Measurements from ENCODE around the gene APCDD1.

APCDD1 gene

GRCh38 chr18:10432781-10433180 lies 21.7 kb upstream of the APCDD1 start:
- DNase-seq, result no peak

- no peak for DNase-seq
These were observed 18.3 kb upstream of the APCDD1 start for GRCh38 chr18:10436160-10436559.

GRCh38 chr18:10437837-10438236 lies 16.6 kb upstream of the APCDD1 start:
- DNase-seq, result no peak

- no peak for DNase-seq
These were observed 14.5 kb upstream of the APCDD1 start for GRCh38 chr18:10439898-10440297.

- DNase-seq, result no peak
These were observed 13.6 kb upstream of the APCDD1 start for GRCh38 chr18:10440884-10441283.

- no peak for DNase-seq
These were observed 13.0 kb upstream of the APCDD1 start for GRCh38 chr18:10441472-10441871.

GRCh38 chr18:10442551-10442971 lies 11.9 kb upstream of the APCDD1 start:
- no peak for DNase-seq

- DNase-seq, result no peak
These were observed 11.4 kb upstream of the APCDD1 start for GRCh38 chr18:10443001-10443400.

GRCh38 chr18:10444314-10445006 lies 10.0 kb upstream of the APCDD1 start:
- no peak for DNase-seq

- no peak for DNase-seq
These were observed 5.0 kb upstream of the APCDD1 start for GRCh38 chr18:10449396-10449795.

GRCh38 chr18:10450986-10451385 lies 3.4 kb upstream of the APCDD1 start:
- DNase-seq, result no peak

- DNase-seq, result no peak
These were observed 1.1 kb upstream of the APCDD1 start for GRCh38 chr18:10453261-10453805.

- no peak for DNase-seq
These were observed 484 bp downstream of the APCDD1 start for GRCh38 chr18:10454681-10455557.

- DNase-seq, result no peak
These were observed 1.5 kb downstream of the APCDD1 start for GRCh38 chr18:10455726-10456453.

- no peak for DNase-seq
These were observed 2.3 kb downstream of the APCDD1 start for GRCh38 chr18:10456718-10457117.

GRCh38 chr18:10457128-10457527 lies 2.7 kb downstream of the APCDD1 start:
- DNase-seq, result no peak

GRCh38 chr18:10457767-10458166 lies 3.3 kb downstream of the APCDD1 start:
- DNase-seq, result no peak

- DNase-seq, result no peak
These were observed 4.3 kb downstream of the APCDD1 start for GRCh38 chr18:10458691-10459090.

GRCh38 chr18:10459587-10459986 lies 5.2 kb downstream of the APCDD1 start:
- no peak for DNase-seq

- DNase-seq, result no peak
These were observed 6.1 kb downstream of the APCDD1 start for GRCh38 chr18:10460414-10461018.

GRCh38 chr18:10461989-10462388 lies 7.6 kb downstream of the APCDD1 start:
- DNase-seq, result no peak

GRCh38 chr18:10462597-10462996 lies 8.2 kb downstream of the APCDD1 start:
- no peak for DNase-seq

- no peak for DNase-seq
These were observed 8.7 kb downstream of the APCDD1 start for GRCh38 chr18:10463096-10463495.

Measured in GDM1 (cell line).